Body of pancreas (tissue), 4 donors: ENCODE results near the gene TBL1Y.

Experiments used
- CTCF ChIP-seq, 7 experiments: fragments of 450-650 bp in 4 of 7; fragments of 200-600 bp in 3 of 7; sonication (generic) in 3 of 7; IDR thresholded peaks; one replicate each; pipeline ENCODE4 v1.5.1; 2016 to 2019; ENCODE audit warnings: antibody characterized with exemption in 7 of 7
- POLR2A ChIP-seq, 3 donors: fragments of 450-650 bp; IDR thresholded peaks; one replicate each; pipeline ENCODE4 v1.6.1; 2016; ENCODE audit warnings: antibody characterized with exemption in 3 of 3, mild to moderate bottlenecking in 2 of 3

- no peak for TF ChIP-seq POLR2A (IDR thresholded peaks at IDR 0.05)
- no peak for TF ChIP-seq CTCF (IDR thresholded peaks at IDR 0.05)
These were observed 186.5 kb downstream of the TBL1Y start for GRCh38 chrY:7097021-7097420.
